Body of pancreas (tissue), 4 donors: ENCODE results near the gene SLC19A2.

Experiments
- POLR2A ChIP-seq, 3 donors: fragments of 450-650 bp; IDR thresholded peaks; one replicate each; pipeline ENCODE4 v1.6.1; 2016; ENCODE audit warnings: antibody characterized with exemption in 3 of 3, mild to moderate bottlenecking in 2 of 3
- TF ChIP-seq, protein P1 (sequence below), 7 experiments: fragments of 450-650 bp in 4 of 7; fragments of 200-600 bp in 3 of 7; sonication (generic) in 3 of 7; IDR thresholded peaks; one replicate each; pipeline ENCODE4 v1.5.1; 2016 to 2019; ENCODE audit warnings: antibody characterized with exemption in 7 of 7

DNA sequence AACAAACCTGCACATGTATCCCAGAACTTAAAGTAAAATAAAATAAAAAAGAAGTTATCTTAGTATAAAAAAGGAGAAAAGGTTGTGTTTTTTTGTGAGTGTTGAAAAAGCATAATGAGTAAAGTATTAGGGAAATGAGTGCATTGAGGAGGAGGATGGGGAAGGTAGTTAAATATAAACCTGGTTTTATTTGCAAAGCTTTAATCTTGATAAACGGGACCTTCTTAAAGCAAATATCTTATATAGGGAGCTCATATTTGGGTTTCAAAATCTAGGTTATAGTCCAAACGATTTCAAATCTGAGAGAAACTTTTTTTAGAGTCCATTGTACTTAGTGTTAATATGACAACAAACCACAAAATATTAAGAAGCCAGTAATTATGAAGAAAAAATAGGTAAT is 21.7 kb upstream of the SLC19A2 start:
- TF ChIP-seq, protein P1, sequence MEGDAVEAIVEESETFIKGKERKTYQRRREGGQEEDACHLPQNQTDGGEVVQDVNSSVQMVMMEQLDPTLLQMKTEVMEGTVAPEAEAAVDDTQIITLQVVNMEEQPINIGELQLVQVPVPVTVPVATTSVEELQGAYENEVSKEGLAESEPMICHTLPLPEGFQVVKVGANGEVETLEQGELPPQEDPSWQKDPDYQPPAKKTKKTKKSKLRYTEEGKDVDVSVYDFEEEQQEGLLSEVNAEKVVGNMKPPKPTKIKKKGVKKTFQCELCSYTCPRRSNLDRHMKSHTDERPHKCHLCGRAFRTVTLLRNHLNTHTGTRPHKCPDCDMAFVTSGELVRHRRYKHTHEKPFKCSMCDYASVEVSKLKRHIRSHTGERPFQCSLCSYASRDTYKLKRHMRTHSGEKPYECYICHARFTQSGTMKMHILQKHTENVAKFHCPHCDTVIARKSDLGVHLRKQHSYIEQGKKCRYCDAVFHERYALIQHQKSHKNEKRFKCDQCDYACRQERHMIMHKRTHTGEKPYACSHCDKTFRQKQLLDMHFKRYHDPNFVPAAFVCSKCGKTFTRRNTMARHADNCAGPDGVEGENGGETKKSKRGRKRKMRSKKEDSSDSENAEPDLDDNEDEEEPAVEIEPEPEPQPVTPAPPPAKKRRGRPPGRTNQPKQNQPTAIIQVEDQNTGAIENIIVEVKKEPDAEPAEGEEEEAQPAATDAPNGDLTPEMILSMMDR (IDR thresholded peaks at IDR 0.05): no peak
- TF ChIP-seq POLR2A (IDR thresholded peaks at IDR 0.05): no peak
